Lower leg skin (tissue), 4 donors: ENCODE data around the gene CTNNB1. TPM values are rescaled to one million over a fixed set of nuclear protein-coding genes. Genes with fewer than 3 reads are reported as not detected.

Source experiments
- DNase-seq, 2 donors: peaks; one replicate each; pipeline ENCODE4 v3.0.0-alpha.2; 2019; ENCODE audit warnings: low spot score in 2 of 2
- H3K4me3 ChIP-seq: fragments of 200-600 bp; sonication (generic); 2 replicates; pipeline ENCODE4 v1.5.1; 2017; ENCODE audit warnings: mild to moderate bottlenecking, low read depth; ENCODE audit not compliant: poor library complexity, severe bottlenecking
- CTCF ChIP-seq, 3 donors: fragments of 450-650 bp; IDR thresholded peaks; one replicate each; pipeline ENCODE4 v1.5.1; 2016; ENCODE audit warnings: antibody characterized with exemption in 3 of 3, mild to moderate bottlenecking in 3 of 3, moderate library complexity in 2 of 3
- POLR2A ChIP-seq, 2 donors: fragments of 450-650 bp; IDR thresholded peaks; one replicate each; pipeline ENCODE4 v1.6.1; 2016 to 2017; ENCODE audit warnings: antibody characterized with exemption in 2 of 2, mild to moderate bottlenecking in 1 of 2, moderate library complexity in 1 of 2
- WGBS, 2 donors: methylation state at CpG; one replicate each; pipeline ENCODE4 v1.1.5; 2018; 5-methylcytosine and 5-hydroxymethylcytosine counted together
- intact Hi-C: fragments of 100-400 bp; cut with DNase I; formaldehyde crosslinking; loops from one replicate; pipeline ENCODE4 v1.15.0; 2023; ENCODE audit warnings: low total_unique reads
- total RNA-seq, 4 donors: library from RNA; depleted of rRNA; stranded (reverse); fragments of >200 nt; gene quantifications; one replicate each; pipeline ENCODE4 v1.1.0, GENCODE V29; 2016

CTNNB1 gene
- total RNA-seq, 4 donors from 2014 or later: 263 to 421 (median 300) TPM

- 79 to 88% methylated on average over 3 of the region's 3 CpGs for WGBS, 2 donors
- no peak overlapping the region for H3K4me3 ChIP-seq
- intact Hi-C loops: no loop called here
- no peak for DNase-seq
- TF ChIP-seq CTCF (IDR thresholded peaks at IDR 0.05) (no peak), POLR2A (IDR thresholded peaks at IDR 0.05) (no peak)
These were observed 49.2 kb downstream of the CTNNB1 start for GRCh38 chr3:41248525-41248924.

DNA sequence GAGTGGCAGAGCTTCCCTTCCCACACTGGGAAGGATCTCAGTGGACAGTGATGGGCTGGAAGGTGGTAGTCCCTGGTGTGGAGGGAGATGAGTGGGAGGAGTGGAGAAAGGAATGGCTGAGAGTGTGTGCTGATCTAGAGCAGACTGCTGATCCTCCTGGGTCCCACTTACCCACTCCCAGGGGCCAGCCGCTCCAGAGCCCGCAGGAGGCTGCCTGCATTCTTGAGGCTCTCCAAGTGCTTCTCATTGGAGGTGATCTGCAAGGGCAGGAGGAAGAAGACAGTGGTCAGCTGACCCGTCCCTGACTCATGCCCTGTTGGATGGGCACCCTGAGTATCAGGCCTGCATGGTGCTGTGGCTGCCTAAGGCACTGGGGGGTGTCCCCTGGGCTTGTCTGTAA is 50.0 kb downstream of the CTNNB1 start:
- H3K4me3 ChIP-seq: no peak overlapping the region
- TF ChIP-seq POLR2A (IDR thresholded peaks at IDR 0.05) (no peak), CTCF (IDR thresholded peaks at IDR 0.05) (no peak)
- no peak for DNase-seq
- intact Hi-C loops: no loop called here
- WGBS, 2 donors: 89 to 100% methylated on average over 2 to 3 of the region's 3 CpGs

- DNase-seq: no peak
- WGBS, 2 donors: 69 to 83% methylated on average over 2 of the region's 2 CpGs
- no peak overlapping the region for H3K4me3 ChIP-seq
- no peak for TF ChIP-seq POLR2A (IDR thresholded peaks at IDR 0.05)
- TF ChIP-seq CTCF (IDR thresholded peaks at IDR 0.05): no peak
- intact Hi-C loops: no loop called here
These were observed 51.5 kb downstream of the CTNNB1 start for GRCh38 chr3:41250825-41251224.

GRCh38 chr3:41251593-41251992 is 52.3 kb downstream of the CTNNB1 start:
- no peak for DNase-seq
- WGBS, 2 donors: 100% methylated on average over 1 of the region's 1 CpG
- intact Hi-C loops: no loop called here
- TF ChIP-seq POLR2A (IDR thresholded peaks at IDR 0.05): no peak
- TF ChIP-seq CTCF (IDR thresholded peaks at IDR 0.05): no peak
- no peak overlapping the region for H3K4me3 ChIP-seq

DNA sequence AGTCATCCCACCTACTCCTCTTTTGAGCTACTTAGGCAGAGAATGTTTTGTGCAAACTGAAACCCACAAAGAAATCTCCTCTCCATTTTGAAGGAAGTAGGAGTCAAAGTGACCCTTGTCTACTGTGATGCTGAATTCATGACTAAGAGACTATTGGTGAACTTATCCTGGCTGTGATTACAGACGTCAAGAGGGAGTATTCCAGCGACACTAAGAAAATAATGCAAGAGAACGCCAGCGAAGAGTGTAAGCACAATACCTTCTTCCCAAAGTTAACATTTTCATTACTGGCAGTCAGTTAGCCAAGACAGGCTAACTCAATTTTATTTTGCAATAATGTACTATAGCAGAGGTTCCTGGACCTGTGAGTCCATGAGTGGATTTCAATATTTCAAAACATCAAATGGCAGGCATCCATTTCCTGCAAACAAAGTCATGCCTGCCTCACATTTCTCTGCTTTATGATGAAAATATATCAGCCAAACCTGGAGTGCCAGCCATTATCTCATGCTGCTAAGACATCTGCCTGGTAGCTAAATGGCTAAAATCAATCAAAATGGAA is 59.0 kb downstream of the CTNNB1 start:
- 91 to 99% methylated on average over 4 of the region's 4 CpGs for whole genome bisulfite sequencing, 2 donors
- no peak overlapping the region for H3K4me3 ChIP-seq
- no peak for DNase-seq
- intact Hi-C loops: no loop called here
- TF ChIP-seq CTCF (IDR thresholded peaks at IDR 0.05) (no peak), POLR2A (IDR thresholded peaks at IDR 0.05) (no peak)

- no peak overlapping the region for H3K4me3 ChIP-seq
- WGBS, 2 donors: 50 to 52% methylated on average over 1 of the region's 1 CpG
- DNase-seq: no peak
- TF ChIP-seq POLR2A (IDR thresholded peaks at IDR 0.05): no peak
- no peak for TF ChIP-seq CTCF (IDR thresholded peaks at IDR 0.05)
- intact Hi-C loops: no loop called here
These were observed 60.3 kb downstream of the CTNNB1 start for GRCh38 chr3:41259449-41260062.
